DOHH2 (cell line): ENCODE measurements around the gene HECA.

Experiments used
- CTCF ChIP-seq: fragments of 200-600 bp; sonication (generic); IDR thresholded peaks from one replicate; pipeline ENCODE4 v1.5.1; 2014; ENCODE audit warnings: antibody characterized with exemption, mild to moderate bottlenecking, low read depth, low read length; ENCODE audit not compliant: poor library complexity, severe bottlenecking
- EZH2phosphoT487 ChIP-seq: fragments of 200-600 bp; sonication (generic); IDR thresholded peaks from 2 replicates; pipeline ENCODE4 v1.6.1; 2017; ENCODE audit warnings: borderline replicate concordance, mild to moderate bottlenecking, antibody characterized with exemption, low read length, moderate library complexity, mixed read lengths

DNA sequence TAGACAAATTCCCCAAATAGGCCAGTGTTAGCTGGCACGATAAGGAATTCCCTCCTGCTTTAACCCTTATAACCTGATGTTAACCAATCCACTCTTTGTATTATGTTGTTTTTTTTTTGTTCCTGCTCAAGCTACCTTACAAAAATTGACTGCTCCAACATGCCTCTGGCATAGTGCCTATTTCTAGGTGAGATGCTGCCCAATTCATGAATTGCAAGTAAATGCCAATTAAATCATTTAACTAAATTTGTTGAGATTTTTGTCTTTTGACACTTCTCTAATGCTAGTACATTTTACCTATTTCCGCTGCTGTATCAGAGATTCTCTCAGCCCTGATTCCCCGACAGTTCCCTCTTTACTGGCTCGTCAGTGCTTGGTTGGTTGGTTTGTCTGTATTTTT, 66.5 kb downstream of the HECA start:
- TF ChIP-seq CTCF (no peak), EZH2phosphoT487 (no peak)
